Epithelial cell of esophagus (primary cell): ENCODE results near the gene CREB3.

Source experiments
- DNase-seq: peaks from one replicate; pipeline ENCODE4 v3.0.0; 2010; ENCODE audit warnings: low read depth
- H3K4me3 ChIP-seq: 2 replicates; pipeline ENCODE4 v1.5.1; 2011; ENCODE audit warnings: mild to moderate bottlenecking, low read length, control low read depth
- CTCF ChIP-seq: IDR thresholded peaks from 2 replicates; pipeline ENCODE4 v1.5.1; 2011; ENCODE audit warnings: low read depth, mild to moderate bottlenecking, low read length, control low read depth, inconsistent platforms; ENCODE audit not compliant: insufficient read depth; ENCODE audit errors: missing control alignments

The CREB3 gene

GRCh38 chr9:35771075-35771433 lies 38.6 kb downstream of the CREB3 start:
- no peak for TF ChIP-seq CTCF
- DNase-seq: no peak
- H3K4me3 ChIP-seq: no peak overlapping the region

- TF ChIP-seq CTCF: no peak
- DNase-seq: peak; percentile 44
- no peak overlapping the region for H3K4me3 ChIP-seq
These were observed 39.1 kb downstream of the CREB3 start for GRCh38 chr9:35771534-35771933.

- DNase-seq: peak; percentile 94
- no peak for TF ChIP-seq CTCF
- no peak overlapping the region for H3K4me3 ChIP-seq
These were observed 39.5 kb downstream of the CREB3 start for GRCh38 chr9:35771943-35772342.

GRCh38 chr9:35774907-35775635 lies 42.6 kb downstream of the CREB3 start:
- no peak for TF ChIP-seq CTCF
- DNase-seq: no peak
- no peak overlapping the region for H3K4me3 ChIP-seq

GRCh38 chr9:35776018-35776417 lies 43.6 kb downstream of the CREB3 start:
- DNase-seq: no peak
- no peak overlapping the region for H3K4me3 ChIP-seq
- no peak for TF ChIP-seq CTCF

GRCh38 chr9:35778496-35778895 lies 46.0 kb downstream of the CREB3 start:
- no peak overlapping the region for H3K4me3 ChIP-seq
- TF ChIP-seq CTCF: no peak
- no peak for DNase-seq

- DNase-seq: no peak
- no peak for TF ChIP-seq CTCF
- no peak overlapping the region for H3K4me3 ChIP-seq
These were observed 48.6 kb downstream of the CREB3 start for GRCh38 chr9:35781066-35781465.
